Muscle of leg (tissue), 11 donors: ENCODE measurements around the gene PYGO2. TPM values are rescaled to one million over a fixed set of nuclear protein-coding genes. Genes with fewer than 3 reads are reported as not detected.

Source experiments
- DNase-seq: peaks from one replicate; pipeline ENCODE4 v3.0.0; 2013
- H3K27ac ChIP-seq: one replicate; pipeline ENCODE4 v1.5.1; 2013; ENCODE audit warnings: mild to moderate bottlenecking, low read length, control low read depth
- H3K27me3 ChIP-seq: one replicate; pipeline ENCODE4 v1.6.1; 2013; ENCODE audit warnings: low read length; ENCODE audit not compliant: control insufficient read depth, insufficient read depth
- H3K36me3 ChIP-seq: one replicate; pipeline ENCODE4 v1.6.1; 2013; ENCODE audit warnings: low read length; ENCODE audit not compliant: control insufficient read depth, insufficient read depth
- H3K4me1 ChIP-seq: one replicate; pipeline ENCODE4 v1.6.1; 2013; ENCODE audit warnings: low read length; ENCODE audit not compliant: control insufficient read depth, insufficient read depth
- H3K4me3 ChIP-seq: one replicate; pipeline ENCODE4 v1.5.1; 2013; ENCODE audit warnings: low read length, control low read depth
- H3K9me3 ChIP-seq: replicated peaks from 2 replicates; pipeline ENCODE4 v1.6.1; 2013; ENCODE audit warnings: low read depth, low read length; ENCODE audit not compliant: control insufficient read depth
- WGBS: methylation state at CpG from one replicate; pipeline ENCODE4 v1.1.5; 2013; ENCODE audit warnings: missing lambda C conversion rate; ENCODE audit not compliant: insufficient coverage; 5-methylcytosine and 5-hydroxymethylcytosine counted together
- polyA plus RNA-seq, 8 donors: library from polyadenylated mRNA; unstranded; fragments of 120-200 nt; gene quantifications; one replicate each; pipeline versions ENCODE4 v1.2.1 to v1.2.3, GENCODE V29; 2013; ENCODE audit warnings: inconsistent platforms in 1 of 8, low replicate concordance in 1 of 8; ENCODE audit not compliant: insufficient read length in 8 of 8, insufficient read depth in 1 of 8
- total RNA-seq: library from RNA; stranded (reverse); fragments of 120-200 nt; gene quantifications from one replicate; pipeline ENCODE4 v1.2.4, GENCODE V29; 2013

PYGO2 gene
- total and polyA plus RNA-seq, 9 donors, result 17.1 to 32.1 (median 29.6) TPM

GRCh38 chr1:154962795-154963330 is 1.3 kb upstream of the PYGO2 start:
- no peaks in the 10 kb centered on the region for H3K27me3 ChIP-seq
- 55% methylated on average over 2 of the region's 6 CpGs for WGBS
- peaks cover 71% of the 10 kb centered on the region for H3K36me3 ChIP-seq
- DNase-seq, result no peak
- no peaks in the 10 kb centered on the region for H3K9me3 ChIP-seq
- no peak overlapping the region for H3K27ac ChIP-seq
- H3K4me3 ChIP-seq, result peak overlapping the region; percentile 85
- H3K4me1 ChIP-seq, result peaks cover 34% of the 10 kb centered on the region

- 5% methylated on average over 4 of the region's 25 CpGs for whole genome bisulfite sequencing
- peaks cover 36% of the 10 kb centered on the region for H3K4me1 ChIP-seq
Observed at GRCh38 chr1:154962156-154962749, 671 bp upstream of the PYGO2 start.

GRCh38 chr1:154960446-154961136 is 991 bp downstream of the PYGO2 start:
- Histone ChIP-seq H3K36me3 (peaks cover 51% of the 10 kb centered on the region), H3K27me3 (no peaks in the 10 kb centered on the region), H3K9me3 (no peaks in the 10 kb centered on the region), H3K27ac (peak overlapping the region; percentile 95), H3K4me1 (peaks cover 46% of the 10 kb centered on the region), H3K4me3 (peak overlapping the region; percentile 85)
- no peak for DNase-seq
- WGBS, result 38% methylated on average over 6 of the region's 10 CpGs

More at GRCh38 chr1:154962156-154962749, 671 bp upstream of the PYGO2 start:
- DNase-seq, result no peak
- peak overlapping the region; percentile 77 for H3K27ac ChIP-seq
- H3K27me3 ChIP-seq, result no peaks in the 10 kb centered on the region
- H3K9me3 ChIP-seq, result no peaks in the 10 kb centered on the region
- peaks cover 67% of the 10 kb centered on the region for H3K36me3 ChIP-seq
- peak overlapping the region; percentile 85 for H3K4me3 ChIP-seq

- Histone ChIP-seq H3K27me3 (no peaks in the 10 kb centered on the region), H3K27ac (no peak overlapping the region), H3K9me3 (no peaks in the 10 kb centered on the region), H3K36me3 (peaks cover 39% of the 10 kb centered on the region), H3K4me1 (peaks cover 55% of the 10 kb centered on the region), H3K4me3 (no peak overlapping the region)
- WGBS, result 91% methylated on average over 7 of the region's 7 CpGs
- DNase-seq, result no peak
Observed at GRCh38 chr1:154959426-154959780, 2.2 kb downstream of the PYGO2 start.

GRCh38 chr1:154958681-154959425 is 2.7 kb downstream of the PYGO2 start:
- H3K36me3 ChIP-seq, result peaks cover 37% of the 10 kb centered on the region
- no peak for DNase-seq
- H3K27ac ChIP-seq, result peak overlapping the region; percentile 9
- no peaks in the 10 kb centered on the region for H3K27me3 ChIP-seq
- peaks cover 60% of the 10 kb centered on the region for H3K4me1 ChIP-seq
- WGBS, result 90% methylated on average over 10 of the region's 16 CpGs
- no peaks in the 10 kb centered on the region for H3K9me3 ChIP-seq
- no peak overlapping the region for H3K4me3 ChIP-seq

- Histone ChIP-seq H3K27ac (peak overlapping the region; percentile 96), H3K9me3 (no peaks in the 10 kb centered on the region), H3K27me3 (no peaks in the 10 kb centered on the region), H3K4me3 (no peak overlapping the region), H3K4me1 (peaks cover 66% of the 10 kb centered on the region), H3K36me3 (peaks cover 31% of the 10 kb centered on the region)
- WGBS, result no CpG with 5 or more reads among the region's 2 CpGs
- DNase-seq, result no peak
Observed at GRCh38 chr1:154958036-154958435, 3.5 kb downstream of the PYGO2 start.

- peaks cover 33% of the 10 kb centered on the region for H3K36me3 ChIP-seq
- no peak for DNase-seq
- peaks cover 68% of the 10 kb centered on the region for H3K4me1 ChIP-seq
- no CpG with 5 or more reads among the region's 9 CpGs for WGBS
- no peaks in the 10 kb centered on the region for H3K9me3 ChIP-seq
- peak overlapping the region; percentile 96 for H3K27ac ChIP-seq
- no peaks in the 10 kb centered on the region for H3K27me3 ChIP-seq
- no peak overlapping the region for H3K4me3 ChIP-seq
Observed at GRCh38 chr1:154957091-154957657, 4.4 kb downstream of the PYGO2 start.

GRCh38 chr1:154956544-154956941 is 5.0 kb downstream of the PYGO2 start:
- no peaks in the 10 kb centered on the region for H3K27me3 ChIP-seq
- H3K4me1 ChIP-seq, result peaks cover 74% of the 10 kb centered on the region
- 12% methylated on average over 3 of the region's 6 CpGs for WGBS
- peak overlapping the region; percentile 96 for H3K27ac ChIP-seq
- H3K4me3 ChIP-seq, result peak overlapping the region; percentile 65
- DNase-seq, result peak; percentile 90
- no peaks in the 10 kb centered on the region for H3K9me3 ChIP-seq
- H3K36me3 ChIP-seq, result peaks cover 36% of the 10 kb centered on the region

GRCh38 chr1:154955718-154956543 is 5.7 kb downstream of the PYGO2 start, which contains the start of gene PBXIP1:
PBXIP1 (minus strand) TSS chr1:154956099; CDS start chr1:154953721, 2,378 bp downstream.
- Histone ChIP-seq H3K36me3 (peaks cover 42% of the 10 kb centered on the region), H3K9me3 (no peaks in the 10 kb centered on the region), H3K4me1 (peaks cover 73% of the 10 kb centered on the region), H3K27me3 (no peaks in the 10 kb centered on the region), H3K27ac (peak within 1 kb of the TSS; percentile 96), H3K4me3 (peak within 1 kb of the TSS; percentile 65)
- peak; percentile 99 for DNase-seq
- 0% methylated on average over 11 of the region's 18 CpGs for WGBS
